Esophagus (tissue), 2 donors: ENCODE measurements around the gene DEFB119. TPM values are rescaled to one million over a fixed set of nuclear protein-coding genes. Genes with fewer than 3 reads are reported as not detected.
"Not testable (repeated sequence)": the region's sequence is repeated elsewhere in the genome, so short reads cannot be mapped to it uniquely, and the experiment has no call there.

Source experiments
- H3K27ac ChIP-seq, 2 donors: one replicate each; pipeline ENCODE4 v1.5.1; 2013; ENCODE audit warnings: low read depth in 2 of 2, mild to moderate bottlenecking in 2 of 2, inconsistent platforms in 1 of 2, low read length in 1 of 2, moderate library complexity in 1 of 2
- H3K27me3 ChIP-seq, 2 donors: one replicate each; pipeline ENCODE4 v1.6.1; 2013; ENCODE audit warnings: low read length in 2 of 2, control low read depth in 1 of 2, mild to moderate bottlenecking in 1 of 2; ENCODE audit not compliant: insufficient read depth in 2 of 2, control insufficient read depth in 1 of 2
- H3K36me3 ChIP-seq, 2 donors: one replicate each; pipeline ENCODE4 v1.6.1; 2013; ENCODE audit warnings: low read length in 1 of 2; ENCODE audit not compliant: control insufficient read depth in 2 of 2, insufficient read depth in 2 of 2
- H3K4me1 ChIP-seq, 2 donors: one replicate each; pipeline ENCODE4 v1.6.1; 2013; ENCODE audit warnings: low read length in 1 of 2; ENCODE audit not compliant: control insufficient read depth in 2 of 2, insufficient read depth in 2 of 2
- H3K4me3 ChIP-seq, 2 donors: one replicate each; pipeline ENCODE4 v1.5.1; 2013; ENCODE audit warnings: low read length in 2 of 2, mild to moderate bottlenecking in 2 of 2, low read depth in 1 of 2, moderate library complexity in 1 of 2
- H3K9me3 ChIP-seq, 2 donors: one replicate each; pipeline ENCODE4 v1.6.1; 2013; ENCODE audit warnings: mild to moderate bottlenecking in 2 of 2, low read depth in 1 of 2, low read length in 1 of 2, moderate library complexity in 1 of 2; ENCODE audit not compliant: control insufficient read depth in 2 of 2, insufficient read depth in 1 of 2
- WGBS, 2 donors: extraction: QIAGEN DNeasy Blood & Tissue Kit; methylation state at CpG; one replicate each; pipeline ENCODE4 v1.1.7; 2013; 5-methylcytosine and 5-hydroxymethylcytosine counted together
- polyA plus RNA-seq, 2 donors: library from polyadenylated mRNA; stranded (reverse); fragments of 200-250 nt; gene quantifications; one replicate each; pipeline ENCODE4 v1.2.3, GENCODE V29; 2013
- donor health status: healthy with polysubstance abuse.
- donor health status: Bipolar disorder and iron deficiency.

Gene DEFB119
- polyA plus RNA-seq, 2 donors = not detected

GRCh38 chr20:31403886-31404285, 13.5 kb upstream of the DEFB119 start:
- no peaks in the 10 kb centered on the region for H3K27me3 ChIP-seq
- no peak overlapping the region for H3K4me3 ChIP-seq
- H3K4me1 ChIP-seq = no peaks in the 10 kb centered on the region
- no peaks in the 10 kb centered on the region for H3K9me3 ChIP-seq
- H3K27ac ChIP-seq = no peak overlapping the region
- no peaks in the 10 kb centered on the region for H3K36me3 ChIP-seq
- 37 to 54% methylated on average over 1 of the region's 1 CpG for WGBS, 2 donors

- Histone ChIP-seq H3K4me1 (no peaks in the 10 kb centered on the region), H3K9me3 (no peaks in the 10 kb centered on the region), H3K27ac (no peak overlapping the region), H3K4me3 (no peak overlapping the region), H3K36me3 (no peaks in the 10 kb centered on the region), H3K27me3 (no peaks in the 10 kb centered on the region)
- 41 to 45% methylated on average over 3 of the region's 3 CpGs for WGBS, 2 donors
Observed at GRCh38 chr20:31394900-31395299, 4.5 kb upstream of the DEFB119 start.

- WGBS, 2 donors = 67 to 75% methylated on average over 2 of the region's 2 CpGs
- no peak overlapping the region for H3K4me3 ChIP-seq
- H3K36me3 ChIP-seq = no peaks in the 10 kb centered on the region
- no peaks in the 10 kb centered on the region for H3K4me1 ChIP-seq
- H3K27me3 ChIP-seq = no peaks in the 10 kb centered on the region
- H3K9me3 ChIP-seq = no peaks in the 10 kb centered on the region
- no peak overlapping the region for H3K27ac ChIP-seq
Observed at GRCh38 chr20:31392836-31393235, 2.4 kb upstream of the DEFB119 start.

GRCh38 chr20:31374346-31374745, 16.0 kb downstream of the DEFB119 start:
- Histone ChIP-seq H3K27me3 (no peaks in the 10 kb centered on the region), H3K36me3 (no peaks in the 10 kb centered on the region), H3K9me3 (peaks cover 2 to 10% of the 10 kb centered on the region in 2 donors), H3K27ac (no peak overlapping the region), H3K4me1 (no peaks in the 10 kb centered on the region), H3K4me3 (no peak overlapping the region)
- WGBS, 2 donors = 65 to 73% methylated on average over 2 of the region's 2 CpGs

GRCh38 chr20:31368301-31368700, 22.1 kb downstream of the DEFB119 start, which contains the start of gene DEFB118:
Gene DEFB118 (plus strand): TSS chr20:31368601. CDS start chr20:31368651, 50 bp downstream.
- Histone ChIP-seq H3K4me1 (no peaks in the 10 kb centered on the region), H3K36me3 (no peaks in the 10 kb centered on the region), H3K4me3 (no peak within 1 kb of the TSS)

GRCh38 chr20:31364272-31364671, 26.1 kb downstream of the DEFB119 start:
- H3K4me1 ChIP-seq, H3K36me3 ChIP-seq, H3K27ac ChIP-seq, H3K27me3 ChIP-seq, H3K9me3 ChIP-seq, H3K4me3 ChIP-seq: not testable (repeated sequence)
- WGBS, 2 donors = 71 to 75% methylated on average over 5 of the region's 5 CpGs

More at GRCh38 chr20:31368301-31368700, 22.1 kb downstream of the DEFB119 start, which contains the start of gene DEFB118:
- 75 to 80% methylated on average over 2 of the region's 2 CpGs for WGBS, 2 donors
- peaks cover 0 to 2% of the 10 kb centered on the region in 2 donors for H3K9me3 ChIP-seq
- no peaks in the 10 kb centered on the region for H3K27me3 ChIP-seq
- no peak within 1 kb of the TSS for H3K27ac ChIP-seq

GRCh38 chr20:31363295-31363694, 27.1 kb downstream of the DEFB119 start:
- Histone ChIP-seq H3K27ac (no peak overlapping the region), H3K4me3 (no peak overlapping the region), H3K36me3 (no peaks in the 10 kb centered on the region), H3K27me3 (no peaks in the 10 kb centered on the region), H3K9me3 (no peaks in the 10 kb centered on the region), H3K4me1 (no peaks in the 10 kb centered on the region)
- WGBS, 2 donors = 68 to 73% methylated on average over 4 of the region's 4 CpGs

GRCh38 chr20:31355981-31356380, 34.4 kb downstream of the DEFB119 start:
- no peak overlapping the region for H3K27ac ChIP-seq
- H3K9me3 ChIP-seq = no peaks in the 10 kb centered on the region
- no peaks in the 10 kb centered on the region for H3K36me3 ChIP-seq
- no peaks in the 10 kb centered on the region for H3K4me1 ChIP-seq
- H3K27me3 ChIP-seq = no peaks in the 10 kb centered on the region
- WGBS, 2 donors = 55 to 58% methylated on average over 1 of the region's 1 CpG
- no peak overlapping the region for H3K4me3 ChIP-seq

GRCh38 chr20:31341470-31341869, 48.9 kb downstream of the DEFB119 start:
- H3K4me3 ChIP-seq = no peak overlapping the region

GRCh38 chr20:31330893-31331292, 59.5 kb downstream of the DEFB119 start:
- Histone ChIP-seq H3K4me3 (no peak overlapping the region), H3K27me3 (no peaks in the 10 kb centered on the region), H3K9me3 (no peaks in the 10 kb centered on the region), H3K36me3 (no peaks in the 10 kb centered on the region), H3K27ac (no peak overlapping the region), H3K4me1 (no peaks in the 10 kb centered on the region)

More at GRCh38 chr20:31341470-31341869, 48.9 kb downstream of the DEFB119 start:
- Histone ChIP-seq H3K4me1 (no peaks in the 10 kb centered on the region), H3K36me3 (no peaks in the 10 kb centered on the region), H3K27me3 (no peaks in the 10 kb centered on the region), H3K27ac (no peak overlapping the region), H3K9me3 (no peaks in the 10 kb centered on the region)
